GM21717 (cell line): ENCODE data around the gene APPL2.

Source experiments
- ATAC-seq: cut with Tn5 transposase; IDR thresholded peaks from one replicate; pipeline ENCODE4 v1.9.1; 2021; ENCODE audit warnings: mild to moderate bottlenecking, moderate library complexity; ENCODE audit not compliant: unreplicated experiment

The APPL2 gene

GRCh38 chr12:105235732-105236476 lies at the start of gene APPL2:
TSS of gene APPL2 (minus strand) at chr12:105236174. CDS start at chr12:105236012, 162 bp downstream.
- peak; percentile 78 for ATAC-seq

GRCh38 chr12:105285378-105285777 lies 49.4 kb upstream of the APPL2 start:
- ATAC-seq, result no peak

DNA sequence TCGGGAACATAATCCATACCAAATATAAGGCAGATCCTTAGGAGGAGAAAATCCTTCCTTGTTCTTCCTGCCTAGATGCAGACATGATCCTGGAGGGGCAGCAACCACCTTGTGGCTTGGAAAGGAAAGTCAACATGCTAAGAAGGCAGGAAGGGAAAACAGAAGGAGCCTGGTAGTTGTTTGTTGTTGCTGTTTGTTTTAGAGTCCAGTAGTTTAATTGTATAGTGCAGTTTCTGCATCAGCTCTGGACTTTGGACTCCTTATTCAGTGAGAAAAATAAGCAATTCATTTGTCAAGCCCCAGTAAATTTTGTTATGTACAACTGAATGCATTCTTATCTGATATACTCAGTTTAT lies 45.7 kb upstream of the APPL2 start:
- ATAC-seq, result no peak

- no peak for ATAC-seq
Observed at GRCh38 chr12:105280966-105281693, 45.2 kb upstream of the APPL2 start.

- no peak for ATAC-seq
Observed at GRCh38 chr12:105279460-105280056, 43.6 kb upstream of the APPL2 start.

GRCh38 chr12:105278043-105278697 lies 42.2 kb upstream of the APPL2 start:
- ATAC-seq, result no peak

DNA sequence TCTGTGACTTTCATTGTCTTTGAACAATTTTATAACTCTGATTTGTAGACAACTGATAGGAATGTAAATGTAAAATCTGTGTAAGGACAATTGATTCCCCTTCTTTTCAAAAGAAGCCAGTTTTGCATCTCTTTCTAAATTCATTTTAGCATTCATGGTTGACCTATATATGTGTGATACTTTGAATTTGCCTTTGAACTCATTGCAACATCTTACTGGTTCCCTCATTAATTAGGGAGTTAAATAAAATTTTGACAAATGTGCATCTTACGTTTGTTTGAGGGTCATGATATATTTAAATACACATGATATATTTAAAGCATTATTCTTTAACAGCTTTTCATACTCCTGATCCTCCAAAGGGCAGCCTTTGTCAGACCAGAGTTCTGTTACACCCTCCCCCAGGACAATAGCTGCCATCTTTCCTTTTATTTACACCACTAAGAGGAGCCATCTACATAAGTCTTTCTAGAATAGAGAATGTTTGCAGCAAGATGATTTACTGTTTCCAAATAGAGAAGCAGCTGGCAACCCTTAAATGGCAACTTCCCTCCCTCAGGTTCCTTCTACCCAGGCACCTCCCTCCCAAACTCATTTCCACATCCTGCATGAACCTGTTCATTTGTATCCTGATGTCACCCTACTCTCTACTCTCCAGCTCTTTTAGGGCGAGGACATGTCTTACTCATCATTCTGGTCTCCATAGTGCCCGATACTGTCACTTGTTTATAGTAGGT lies 40.2 kb upstream of the APPL2 start:
- no peak for ATAC-seq

DNA sequence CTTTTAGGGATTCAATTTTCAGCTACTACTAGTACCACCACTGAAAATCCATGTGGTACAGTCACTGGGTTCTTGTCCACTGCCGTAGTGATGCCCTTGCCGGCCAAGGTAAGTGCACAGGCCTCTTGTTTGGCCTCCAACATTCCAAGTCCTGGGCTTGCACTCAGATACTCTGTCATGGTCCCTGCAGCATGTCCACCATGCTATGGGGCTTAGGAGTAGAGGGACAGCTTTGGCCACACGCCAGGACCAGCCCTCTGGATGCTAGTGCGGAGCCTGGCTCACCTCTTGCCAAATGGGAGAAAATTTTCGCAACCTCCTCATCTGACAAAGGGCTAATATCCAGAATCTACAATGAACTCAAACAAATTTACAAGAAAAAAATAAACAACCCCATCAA lies 38.6 kb upstream of the APPL2 start:
- no peak for ATAC-seq

- no peak for ATAC-seq
Observed at GRCh38 chr12:105273601-105274000, 37.6 kb upstream of the APPL2 start.

- no peak for ATAC-seq
Observed at GRCh38 chr12:105272814-105273416, 36.9 kb upstream of the APPL2 start.

DNA sequence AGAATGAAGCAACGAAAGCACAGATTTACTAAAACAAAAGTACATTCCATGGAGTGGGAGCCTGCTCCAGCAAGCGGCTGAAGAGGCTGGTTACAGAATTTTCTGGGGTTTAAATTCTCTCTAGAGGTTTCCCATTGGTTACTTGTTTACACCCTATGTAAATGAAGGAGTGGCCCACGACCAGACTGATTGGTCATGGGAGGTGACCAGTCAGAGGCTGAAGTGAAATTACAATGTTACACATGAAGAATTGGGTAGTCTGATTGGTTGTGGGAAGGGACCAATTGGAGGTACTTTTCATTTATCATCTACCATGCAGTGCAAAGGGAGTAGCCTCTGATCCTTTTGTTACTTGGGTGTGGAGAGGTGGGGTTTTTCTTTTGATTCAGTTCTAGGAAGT lies 36.2 kb upstream of the APPL2 start:
- no peak for ATAC-seq

GRCh38 chr12:105271364-105271763 lies 35.4 kb upstream of the APPL2 start:
- no peak for ATAC-seq

DNA sequence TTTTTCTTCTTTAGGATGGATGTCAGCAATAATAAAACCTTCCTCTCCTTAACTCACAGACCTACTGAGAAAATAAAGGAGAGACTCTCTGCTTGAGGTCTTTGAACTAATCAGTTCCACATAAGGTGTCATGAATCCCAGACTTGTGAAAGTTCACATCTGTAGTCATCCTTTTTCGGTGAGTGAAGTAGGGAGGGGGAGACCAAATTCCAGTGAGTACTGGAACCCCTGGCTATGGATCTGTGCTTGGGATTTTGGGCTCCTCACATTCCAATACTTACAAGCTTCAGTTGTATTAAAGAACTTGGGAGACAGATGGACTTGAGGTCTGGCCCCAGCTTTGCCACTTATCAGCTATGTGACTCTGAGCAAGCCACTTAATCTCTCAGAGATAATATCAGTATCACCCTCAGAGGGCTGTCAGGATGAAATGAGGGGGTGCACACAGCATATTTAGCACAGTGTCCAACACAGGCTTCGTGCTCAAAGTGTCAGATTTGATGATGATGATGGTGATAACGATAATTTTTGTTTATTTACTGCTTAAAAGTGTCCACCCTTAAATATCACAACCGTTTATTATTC lies 34.8 kb upstream of the APPL2 start:
- ATAC-seq, result no peak

GRCh38 chr12:105267711-105268110 lies 31.7 kb upstream of the APPL2 start:
- ATAC-seq, result no peak

GRCh38 chr12:105264771-105265170 lies 28.8 kb upstream of the APPL2 start:
- ATAC-seq, result no peak

DNA sequence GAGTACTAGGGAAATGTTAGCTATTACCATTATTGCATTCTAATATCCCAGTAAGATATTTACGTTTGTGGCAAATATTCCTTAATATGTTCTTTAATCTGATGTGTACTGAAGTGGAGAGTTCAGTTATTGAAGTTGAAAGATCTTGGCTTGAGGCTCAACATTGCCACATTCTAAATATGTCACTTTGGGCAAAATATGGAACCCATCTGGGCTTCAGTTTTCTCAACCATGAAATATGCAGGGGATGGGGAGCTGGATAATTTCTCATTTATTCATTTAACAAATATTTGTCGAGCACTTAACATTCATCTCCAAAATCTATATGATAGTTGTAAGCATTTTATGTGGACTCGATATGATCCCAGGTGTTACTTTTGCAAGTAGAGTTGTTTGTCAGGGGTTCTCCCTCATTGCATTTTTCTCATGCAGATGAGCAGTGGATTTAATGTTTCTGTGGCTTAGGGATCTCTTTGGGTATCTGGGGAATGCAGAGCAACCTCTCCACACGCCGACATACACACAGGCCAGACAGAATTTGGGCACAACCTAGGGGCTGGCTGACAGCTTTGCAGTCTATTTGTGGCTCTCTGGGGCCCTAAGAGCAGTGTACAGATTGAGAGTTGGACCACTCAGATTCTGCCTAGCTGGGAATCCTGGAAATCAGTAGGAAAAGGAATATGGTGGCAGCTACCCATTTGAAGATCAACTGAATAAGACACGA lies 26.6 kb upstream of the APPL2 start:
- no peak for ATAC-seq

GRCh38 chr12:105261010-105261409 lies 25.0 kb upstream of the APPL2 start:
- no peak for ATAC-seq

- no peak for ATAC-seq
Observed at GRCh38 chr12:105259226-105259625, 23.3 kb upstream of the APPL2 start.

DNA sequence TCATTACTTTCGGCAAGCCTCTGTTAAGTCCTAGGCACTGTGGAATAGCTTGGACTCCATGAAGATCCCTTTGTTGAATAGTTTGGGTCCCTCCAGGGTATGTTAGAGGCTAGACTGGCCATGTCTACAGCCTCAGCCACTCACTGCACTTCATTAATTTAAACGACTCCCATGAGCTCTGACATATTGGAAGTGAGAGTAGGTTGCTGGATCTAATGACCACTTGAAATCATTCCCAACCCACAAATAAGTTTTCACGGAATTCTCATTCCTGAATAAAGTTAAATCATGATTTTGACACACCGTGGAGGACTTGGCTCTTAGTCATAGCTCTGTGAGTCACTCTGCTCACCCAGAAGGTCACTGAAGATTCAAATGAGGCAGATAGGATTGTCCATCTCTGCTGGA lies 21.4 kb upstream of the APPL2 start:
- ATAC-seq, result no peak
